ENCODE results near the gene C10orf95. TPM values are rescaled to one million over a fixed set of nuclear protein-coding genes. Genes with fewer than 3 reads are reported as not detected.

The C10orf95 gene
- total and polyA plus RNA-seq, 2 donors (not counting 1 experiment from before 2014, with no cell fraction given): 0.17 TPM; not detected in 1

- Histone ChIP-seq H3K27me3 (ENCODE audit: control insufficient read depth, insufficient read depth, low read length) (no peaks in the 10 kb centered on the region), H4K20me1 (ENCODE audit: control insufficient read depth, extremely low read depth, insufficient read depth, low read length) (no peaks in the 10 kb centered on the region), H3K4me2 (ENCODE audit: extremely low read depth, insufficient read depth, low read length) (no peak overlapping the region), H3K4me1 (ENCODE audit: control insufficient read depth, extremely low read depth, insufficient read depth, low read length) (peaks cover 11% of the 10 kb centered on the region), H3K4me3 (replicated peaks in 1 of 4; ENCODE audit: control extremely low read depth in 1 of 4, insufficient read depth in 1 of 4, low read depth in 3 of 4, low read length in 4 of 4) (no peak overlapping the region), H2AFZ (ENCODE audit: low read length) (no peak overlapping the region), H3K36me3 (ENCODE audit: control insufficient read depth, insufficient read depth, low read length) (no peaks in the 10 kb centered on the region), H3K79me2 (ENCODE audit: control insufficient read depth, insufficient read depth, low read length) (peaks cover 7% of the 10 kb centered on the region), H3K9ac (ENCODE audit: insufficient read depth, low read length) (no peak overlapping the region), H3K9me3 (ENCODE audit: control insufficient read depth, insufficient read depth, low read depth, low read length) (no peaks in the 10 kb centered on the region), H3K27ac (ENCODE audit: insufficient read depth, low read length) (no peak overlapping the region)
- no peak for TF ChIP-seq EZH2 (IDR thresholded peaks at IDR 0.05; ENCODE audit: low read length, missing control alignments)
- TF ChIP-seq, protein P1, sequence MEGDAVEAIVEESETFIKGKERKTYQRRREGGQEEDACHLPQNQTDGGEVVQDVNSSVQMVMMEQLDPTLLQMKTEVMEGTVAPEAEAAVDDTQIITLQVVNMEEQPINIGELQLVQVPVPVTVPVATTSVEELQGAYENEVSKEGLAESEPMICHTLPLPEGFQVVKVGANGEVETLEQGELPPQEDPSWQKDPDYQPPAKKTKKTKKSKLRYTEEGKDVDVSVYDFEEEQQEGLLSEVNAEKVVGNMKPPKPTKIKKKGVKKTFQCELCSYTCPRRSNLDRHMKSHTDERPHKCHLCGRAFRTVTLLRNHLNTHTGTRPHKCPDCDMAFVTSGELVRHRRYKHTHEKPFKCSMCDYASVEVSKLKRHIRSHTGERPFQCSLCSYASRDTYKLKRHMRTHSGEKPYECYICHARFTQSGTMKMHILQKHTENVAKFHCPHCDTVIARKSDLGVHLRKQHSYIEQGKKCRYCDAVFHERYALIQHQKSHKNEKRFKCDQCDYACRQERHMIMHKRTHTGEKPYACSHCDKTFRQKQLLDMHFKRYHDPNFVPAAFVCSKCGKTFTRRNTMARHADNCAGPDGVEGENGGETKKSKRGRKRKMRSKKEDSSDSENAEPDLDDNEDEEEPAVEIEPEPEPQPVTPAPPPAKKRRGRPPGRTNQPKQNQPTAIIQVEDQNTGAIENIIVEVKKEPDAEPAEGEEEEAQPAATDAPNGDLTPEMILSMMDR (conservative IDR thresholded peaks at IDR 0.05 in 1 of 2, IDR thresholded peaks at IDR 0.05 in 1 of 2; ENCODE audit: low read depth in 1 of 2, low read length in 2 of 2): no peak
- no peak for DNase-seq (ENCODE audit: low read depth in 2 of 2)
Measured at GRCh38 chr10:102433619-102434046, 17.7 kb downstream of the C10orf95 start.

GRCh38 chr10:102432162-102432950, 19.0 kb downstream of the C10orf95 start, which contains the start of gene CUEDC2:
CUEDC2 (minus strand) TSS chr10:102432574; CDS start chr10:102425188, 7,386 bp downstream.
- TF ChIP-seq, protein P1 (conservative IDR thresholded peaks at IDR 0.05 in 1 of 2, IDR thresholded peaks at IDR 0.05 in 1 of 2; ENCODE audit: low read depth in 1 of 2, low read length in 2 of 2): no peak
- no peak for TF ChIP-seq EZH2 (IDR thresholded peaks at IDR 0.05; ENCODE audit: low read length, missing control alignments)
- Histone ChIP-seq H3K79me2 (ENCODE audit: control insufficient read depth, insufficient read depth, low read length) (peaks cover 7% of the 10 kb centered on the region), H3K4me3 (replicated peaks in 1 of 4; ENCODE audit: control extremely low read depth in 1 of 4, insufficient read depth in 1 of 4, low read depth in 3 of 4, low read length in 4 of 4) (peak within 1 kb of the TSS; percentile 59 to 86 (median 71)), H2AFZ (ENCODE audit: low read length) (peak within 1 kb of the TSS; percentile 76), H4K20me1 (ENCODE audit: control insufficient read depth, extremely low read depth, insufficient read depth, low read length) (no peaks in the 10 kb centered on the region), H3K9me3 (ENCODE audit: control insufficient read depth, insufficient read depth, low read depth, low read length) (no peaks in the 10 kb centered on the region), H3K36me3 (ENCODE audit: control insufficient read depth, insufficient read depth, low read length) (no peaks in the 10 kb centered on the region), H3K27ac (ENCODE audit: insufficient read depth, low read length) (peak within 1 kb of the TSS; percentile 71), H3K4me2 (ENCODE audit: extremely low read depth, insufficient read depth, low read length) (peak within 1 kb of the TSS; percentile 98), H3K27me3 (ENCODE audit: control insufficient read depth, insufficient read depth, low read length) (no peaks in the 10 kb centered on the region), H3K4me1 (ENCODE audit: control insufficient read depth, extremely low read depth, insufficient read depth, low read length) (peaks cover 11% of the 10 kb centered on the region), H3K9ac (ENCODE audit: insufficient read depth, low read length) (peak within 1 kb of the TSS; percentile 74)
- peak; percentile 96 for DNase-seq (ENCODE audit: low read depth in 2 of 2)

GRCh38 chr10:102431452-102432124, 19.8 kb downstream of the C10orf95 start:
- H2AFZ ChIP-seq (ENCODE audit: low read length): peak overlapping the region; percentile 76
- H3K4me3 ChIP-seq (replicated peaks in 1 of 4; ENCODE audit: control extremely low read depth in 1 of 4, insufficient read depth in 1 of 4, low read depth in 3 of 4, low read length in 4 of 4): peak overlapping the region; percentile 59 to 86 (median 71)
- peak; percentile 27 to 51 for DNase-seq (ENCODE audit: low read depth in 2 of 2)
- TF ChIP-seq EZH2 (IDR thresholded peaks at IDR 0.05; ENCODE audit: low read length, missing control alignments): no peak
- TF ChIP-seq, protein P1 (conservative IDR thresholded peaks at IDR 0.05 in 1 of 2, IDR thresholded peaks at IDR 0.05 in 1 of 2; ENCODE audit: low read depth in 1 of 2, low read length in 2 of 2): no peak
- peaks cover 11% of the 10 kb centered on the region for H3K4me1 ChIP-seq (ENCODE audit: control insufficient read depth, extremely low read depth, insufficient read depth, low read length)
- H4K20me1 ChIP-seq (ENCODE audit: control insufficient read depth, extremely low read depth, insufficient read depth, low read length): no peaks in the 10 kb centered on the region
- no peaks in the 10 kb centered on the region for H3K9me3 ChIP-seq (ENCODE audit: control insufficient read depth, insufficient read depth, low read depth, low read length)
- no peaks in the 10 kb centered on the region for H3K27me3 ChIP-seq (ENCODE audit: control insufficient read depth, insufficient read depth, low read length)
- peak overlapping the region; percentile 71 for H3K27ac ChIP-seq (ENCODE audit: insufficient read depth, low read length)
- peaks cover 7% of the 10 kb centered on the region for H3K79me2 ChIP-seq (ENCODE audit: control insufficient read depth, insufficient read depth, low read length)
- no peaks in the 10 kb centered on the region for H3K36me3 ChIP-seq (ENCODE audit: control insufficient read depth, insufficient read depth, low read length)
- peak overlapping the region; percentile 74 for H3K9ac ChIP-seq (ENCODE audit: insufficient read depth, low read length)
- peak overlapping the region; percentile 98 for H3K4me2 ChIP-seq (ENCODE audit: extremely low read depth, insufficient read depth, low read length)
